Endothelial cell (in vitro differentiated cells): ENCODE data around the gene UGT1A9. TPM values are rescaled to one million over a fixed set of nuclear protein-coding genes. Genes with fewer than 3 reads are reported as not detected.
"Not testable (repeated sequence)": the region's sequence is repeated elsewhere in the genome, so short reads cannot be mapped to it uniquely, and the experiment has no call there.

Experiments used
- DNase-seq: peaks from one replicate; pipeline ENCODE4 v3.0.0; 2021; ENCODE audit warnings: low spot score
- H3K27ac Mint-ChIP-seq: one replicate; pipeline ENCODE4 v1.8.0; 2021; ENCODE audit warnings: mixed read lengths, inconsistent platforms; ENCODE audit not compliant: unreplicated experiment
- H3K27me3 Mint-ChIP-seq: one replicate; pipeline ENCODE4 v1.8.0; 2021; ENCODE audit warnings: mild to moderate bottlenecking, moderate library complexity, mixed read lengths, inconsistent platforms; ENCODE audit not compliant: unreplicated experiment
- H3K36me3 Mint-ChIP-seq: one replicate; pipeline ENCODE4 v1.8.0; 2021; ENCODE audit warnings: mild to moderate bottlenecking, low read depth, mixed read lengths, inconsistent platforms; ENCODE audit not compliant: unreplicated experiment
- H3K4me1 Mint-ChIP-seq: one replicate; pipeline ENCODE4 v1.8.0; 2021; ENCODE audit warnings: mild to moderate bottlenecking, mixed read lengths, inconsistent platforms; ENCODE audit not compliant: unreplicated experiment
- H3K4me3 Mint-ChIP-seq: one replicate; pipeline ENCODE4 v1.8.0; 2021; ENCODE audit warnings: mild to moderate bottlenecking, mixed read lengths, inconsistent platforms; ENCODE audit not compliant: unreplicated experiment
- H3K9me3 Mint-ChIP-seq: one replicate; pipeline ENCODE4 v1.8.0; 2021; ENCODE audit warnings: mixed read lengths, inconsistent platforms; ENCODE audit not compliant: unreplicated experiment
- CTCF ChIP-seq: fragments of 200-600 bp; sonication (generic); IDR thresholded peaks from one replicate; pipeline ENCODE4 v1.5.0; 2021; ENCODE audit warnings: antibody characterized with exemption; ENCODE audit not compliant: unreplicated experiment
- total RNA-seq: library from RNA; stranded (reverse); fragmentation: NEBNext Ultra II Directional; extraction: Animal tissue kit (Norgen Biotek cat#: 25700); gene quantifications from one replicate; pipeline ENCODE4 v1.2.1, GENCODE V29; 2021; ENCODE audit not compliant: unreplicated experiment

Gene UGT1A9
- total RNA-seq, 1 donor from 2014 or later = not detected

GRCh38 chr2:233728723-233729301 is 57.1 kb downstream of the UGT1A9 start, which contains the start of gene UGT1A3:
Gene UGT1A3, plus strand, starts transcription at chr2:233729042. Its CDS starts 85 bp downstream, at chr2:233729127.
- Mint-ChIP-seq H3K27me3 (no peaks in the 10 kb centered on the region), H3K27ac (no peak within 1 kb of the TSS), H3K9me3 (no peaks in the 10 kb centered on the region), H3K4me3 (no peak within 1 kb of the TSS), H3K4me1 (no peaks in the 10 kb centered on the region), H3K36me3 (no peaks in the 10 kb centered on the region)
- DNase-seq = no peak
- TF ChIP-seq CTCF = no peak

- not testable (repeated sequence) for H3K27me3 Mint-ChIP-seq, H3K4me3 Mint-ChIP-seq, H3K4me1 Mint-ChIP-seq, H3K36me3 Mint-ChIP-seq, H3K27ac Mint-ChIP-seq, DNase-seq, H3K9me3 Mint-ChIP-seq
Measured at GRCh38 chr2:233736868-233737653, 65.4 kb downstream of the UGT1A9 start.

GRCh38 chr2:233740870-233741269 is 69.2 kb downstream of the UGT1A9 start:
- DNase-seq = no peak
- Mint-ChIP-seq H3K36me3 (peaks cover 4% of the 10 kb centered on the region), H3K27me3 (no peaks in the 10 kb centered on the region), H3K4me1 (no peaks in the 10 kb centered on the region), H3K9me3 (no peaks in the 10 kb centered on the region), H3K4me3 (no peak overlapping the region), H3K27ac (no peak overlapping the region)
- no peak for TF ChIP-seq CTCF

- Mint-ChIP-seq H3K9me3 (no peaks in the 10 kb centered on the region), H3K4me3 (no peak overlapping the region), H3K36me3 (no peaks in the 10 kb centered on the region), H3K27ac (no peak overlapping the region), H3K27me3 (peaks cover 2% of the 10 kb centered on the region), H3K4me1 (no peaks in the 10 kb centered on the region)
- no peak for DNase-seq
- TF ChIP-seq CTCF = no peak
Measured at GRCh38 chr2:233743464-233744259, 72.0 kb downstream of the UGT1A9 start.

GRCh38 chr2:233745073-233745755 is 73.5 kb downstream of the UGT1A9 start:
- Mint-ChIP-seq H3K4me3 (no peak overlapping the region), H3K27ac (no peak overlapping the region), H3K36me3 (no peaks in the 10 kb centered on the region), H3K4me1 (no peaks in the 10 kb centered on the region), H3K27me3 (peaks cover 2% of the 10 kb centered on the region), H3K9me3 (peaks cover 5% of the 10 kb centered on the region)
- no peak for DNase-seq
- TF ChIP-seq CTCF = no peak

- H3K4me3 Mint-ChIP-seq, H3K36me3 Mint-ChIP-seq, H3K27me3 Mint-ChIP-seq: not testable (repeated sequence)
Measured at GRCh38 chr2:233745838-233746237, 74.1 kb downstream of the UGT1A9 start.

More at GRCh38 chr2:233745838-233746237, 74.1 kb downstream of the UGT1A9 start:
- H3K4me1 Mint-ChIP-seq, DNase-seq, H3K27ac Mint-ChIP-seq, H3K9me3 Mint-ChIP-seq: not testable (repeated sequence)
